ENCODE results near the gene GMCL1. TPM values are rescaled to one million over a fixed set of nuclear protein-coding genes. Genes with fewer than 3 reads are reported as not detected.

The GMCL1 gene
- total RNA-seq, 1 experiment from 2014 or later: 13.8 TPM

- Histone ChIP-seq H3K36me3 (ENCODE audit: control insufficient read depth, insufficient read depth, low read length) (peaks cover 6% of the 10 kb centered on the region), H3K9me3 (no peaks in the 10 kb centered on the region), H3K4me1 (peaks cover 54% of the 10 kb centered on the region), H3K4me3 (ENCODE audit: low read depth, low read length) (no peak overlapping the region), H3K27me3 (replicated peaks; ENCODE audit: control insufficient read depth, insufficient read depth, low read length) (no peaks in the 10 kb centered on the region)
- H3K27ac Mint-ChIP-seq (ENCODE audit: unreplicated experiment): peak overlapping the region; percentile 16
- no peak overlapping the region for H3K4me3 Mint-ChIP-seq (ENCODE audit: unreplicated experiment)
- DNase-seq: no peak
- H3K9me3 Mint-ChIP-seq (ENCODE audit: unreplicated experiment): no peaks in the 10 kb centered on the region
- intact Hi-C loops (cut with micrococcal nuclease; ENCODE audit: unreplicated experiment): no loop called here
- BruUV-seq (replicated peaks): no TSS peak
- ChIA-PET POLR2A (no interaction called here), CTCF (no interaction called here)
- H3K36me3 Mint-ChIP-seq (ENCODE audit: insufficient read depth, unreplicated experiment): peaks cover 30% of the 10 kb centered on the region
- no peaks in the 10 kb centered on the region for H3K27me3 Mint-ChIP-seq (ENCODE audit: insufficient read depth, unreplicated experiment)
- H3K4me1 Mint-ChIP-seq (ENCODE audit: low read depth, unreplicated experiment): peaks cover 41% of the 10 kb centered on the region
- TF ChIP-seq CTCF (IDR thresholded peaks at IDR 0.05; ENCODE audit: insufficient read depth in 1 of 2, low read depth in 1 of 2, low read length in 1 of 2, severe bottlenecking in 1 of 2, unreplicated experiment in 1 of 2): no peak
These were observed 43.4 kb upstream of the GMCL1 start for GRCh38 chr2:69786052-69786560.

- intact Hi-C loops (cut with micrococcal nuclease; ENCODE audit: unreplicated experiment): loop anchor here (1.0 kb wide), 2 partner anchors 8 to 25 kb away; no protein-coding TSS in a partner anchor
- Mint-ChIP-seq H3K27ac (ENCODE audit: unreplicated experiment) (peak overlapping the region; percentile 100), H3K36me3 (ENCODE audit: insufficient read depth, unreplicated experiment) (peaks cover 36% of the 10 kb centered on the region), H3K4me1 (ENCODE audit: low read depth, unreplicated experiment) (peaks cover 41% of the 10 kb centered on the region), H3K27me3 (ENCODE audit: insufficient read depth, unreplicated experiment) (no peaks in the 10 kb centered on the region), H3K9me3 (ENCODE audit: unreplicated experiment) (no peaks in the 10 kb centered on the region), H3K4me3 (ENCODE audit: unreplicated experiment) (peak overlapping the region; percentile 61)
- POLR2A ChIA-PET: interaction anchor here (0.5 to 1.8 kb wide), 3 partner anchors 10 to 828 kb away, joined by 3 to 7 read pairs (median 3); no protein-coding TSS in a partner anchor
- Histone ChIP-seq H3K9me3 (no peaks in the 10 kb centered on the region), H3K4me3 (ENCODE audit: low read depth, low read length) (no peak overlapping the region), H3K36me3 (ENCODE audit: control insufficient read depth, insufficient read depth, low read length) (peaks cover 6% of the 10 kb centered on the region), H3K27me3 (replicated peaks; ENCODE audit: control insufficient read depth, insufficient read depth, low read length) (no peaks in the 10 kb centered on the region), H3K4me1 (peaks cover 40% of the 10 kb centered on the region)
- peak; percentile 83 to 89 for DNase-seq
- CTCF ChIA-PET: interaction anchor here (1.1 to 1.5 kb wide), 2 partner anchors 26 to 48 kb away, joined by 3 to 6 read pairs; partner anchors contain the start of gene ANXA4
- no peak for TF ChIP-seq CTCF (IDR thresholded peaks at IDR 0.05; ENCODE audit: insufficient read depth in 1 of 2, low read depth in 1 of 2, low read length in 1 of 2, severe bottlenecking in 1 of 2, unreplicated experiment in 1 of 2)
- no TSS peak for BruUV-seq (replicated peaks)
These were observed 40.2 kb upstream of the GMCL1 start for GRCh38 chr2:69789175-69789721.

- no peak overlapping the region for H3K4me3 ChIP-seq (ENCODE audit: low read depth, low read length)
- no peak for TF ChIP-seq CTCF (IDR thresholded peaks at IDR 0.05; ENCODE audit: insufficient read depth in 1 of 2, low read depth in 1 of 2, low read length in 1 of 2, severe bottlenecking in 1 of 2, unreplicated experiment in 1 of 2)
- no peak for DNase-seq
- Mint-ChIP-seq H3K27me3 (ENCODE audit: insufficient read depth, unreplicated experiment) (no peaks in the 10 kb centered on the region), H3K4me1 (ENCODE audit: low read depth, unreplicated experiment) (peaks cover 41% of the 10 kb centered on the region), H3K9me3 (ENCODE audit: unreplicated experiment) (no peaks in the 10 kb centered on the region), H3K27ac (ENCODE audit: unreplicated experiment) (peak overlapping the region; percentile 100), H3K36me3 (ENCODE audit: insufficient read depth, unreplicated experiment) (peaks cover 36% of the 10 kb centered on the region), H3K4me3 (ENCODE audit: unreplicated experiment) (peak overlapping the region; percentile 61)
- TSS peak; percentile 9 for BruUV-seq (replicated peaks)
- intact Hi-C loops (cut with micrococcal nuclease; ENCODE audit: unreplicated experiment): loop anchor here (1.0 kb wide), 2 partner anchors 9 to 26 kb away; no protein-coding TSS in a partner anchor
- peaks cover 5% of the 10 kb centered on the region; the same call in 1 of the 2 replicates for H3K36me3 ChIP-seq (ENCODE audit: control insufficient read depth, insufficient read depth, low read length)
- no peaks in the 10 kb centered on the region for H3K27me3 ChIP-seq (replicated peaks; ENCODE audit: control insufficient read depth, insufficient read depth, low read length)
- H3K9me3 ChIP-seq: no peaks in the 10 kb centered on the region
- peaks cover 40% of the 10 kb centered on the region for H3K4me1 ChIP-seq
- ChIA-PET CTCF (interaction anchor here (1.0 to 1.5 kb wide), 4 partner anchors 10 to 65 kb away, joined by 3 to 6 read pairs (median 4); partner anchors contain the start of gene ANXA4), POLR2A (interaction anchor here (0.5 to 1.8 kb wide), 4 partner anchors 9 to 828 kb away, joined by 3 to 7 read pairs (median 4); no protein-coding TSS in a partner anchor)
These were observed 39.5 kb upstream of the GMCL1 start for GRCh38 chr2:69789772-69790600.

Measured in Caco-2 (cell line).